Suprapubic skin (tissue), 4 donors: ENCODE results near the gene NR2E1. TPM values are rescaled to one million over a fixed set of nuclear protein-coding genes. Genes with fewer than 3 reads are reported as not detected.
A peak's percentile ranks its signal among the peaks of the same experiment; 100 is the strongest.

Experiments used
- DNase-seq, 2 donors: peaks; one replicate each; pipeline ENCODE4 v3.0.0-alpha.2; 2019; ENCODE audit warnings: low spot score in 2 of 2
- H3K27ac ChIP-seq: fragments of 200-600 bp; sonication (generic); one replicate; pipeline ENCODE4 v1.5.1; 2019
- H3K27me3 ChIP-seq: fragments of 200-600 bp; sonication (generic); one replicate; pipeline ENCODE4 v1.5.1; 2019
- H3K36me3 ChIP-seq: fragments of 200-600 bp; sonication (generic); one replicate; pipeline ENCODE4 v1.5.1; 2019
- H3K4me1 ChIP-seq: fragments of 200-600 bp; sonication (generic); one replicate; pipeline ENCODE4 v1.5.1; 2019
- H3K4me3 ChIP-seq: fragments of 200-600 bp; sonication (generic); one replicate; pipeline ENCODE4 v1.5.1; 2019; ENCODE audit warnings: mild to moderate bottlenecking
- H3K9me3 ChIP-seq: fragments of 200-600 bp; sonication (generic); one replicate; pipeline ENCODE4 v1.5.1; 2019
- CTCF ChIP-seq, 2 donors: fragments of 200-600 bp in 1 of 2; fragments of 450-650 bp in 1 of 2; sonication (generic) in 1 of 2; IDR thresholded peaks; one replicate each; pipeline ENCODE4 v1.5.1; 2016 to 2019; ENCODE audit warnings: antibody characterized with exemption in 2 of 2, mild to moderate bottlenecking in 1 of 2, moderate library complexity in 1 of 2
- EP300 ChIP-seq: sonication (generic); formaldehyde crosslinking; IDR thresholded peaks from one replicate; pipeline ENCODE4 v1.6.1; 2017; ENCODE audit warnings: antibody characterized with exemption
- POLR2A ChIP-seq, 2 donors: fragments of 450-650 bp; IDR thresholded peaks; one replicate each; pipeline ENCODE4 v1.6.1; 2017; ENCODE audit warnings: antibody characterized with exemption in 2 of 2, mild to moderate bottlenecking in 2 of 2, moderate library complexity in 2 of 2
- POLR2AphosphoS5 ChIP-seq, 3 donors: sonication (generic); formaldehyde crosslinking; IDR thresholded peaks; one replicate each; pipeline ENCODE4 v1.6.1; 2017; ENCODE audit warnings: antibody characterized with exemption in 3 of 3
- WGBS: methylation state at CpG from one replicate; pipeline ENCODE4 v1.1.5; 2018; 5-methylcytosine and 5-hydroxymethylcytosine counted together
- total RNA-seq, 4 donors: library from RNA; depleted of rRNA; stranded (reverse); fragments of >200 nt; gene quantifications; one replicate each; pipeline ENCODE4 v1.1.0, GENCODE V29; 2016

Gene NR2E1
- total RNA-seq, 4 donors from 2014 or later = 0.38 TPM; not detected in 3

- Histone ChIP-seq H3K4me3 (no peak overlapping the region), H3K9me3 (no peaks in the 10 kb centered on the region), H3K27ac (no peak overlapping the region), H3K4me1 (peaks cover 53% of the 10 kb centered on the region), H3K27me3 (peaks cover 100% of the 10 kb centered on the region), H3K36me3 (no peaks in the 10 kb centered on the region)
- 13% methylated on average over 3 of the region's 3 CpGs for WGBS
- TF ChIP-seq EP300 (no peak), POLR2A (IDR thresholded peaks at IDR 0.05) (no peak), POLR2AphosphoS5 (IDR thresholded peaks at IDR 0.05) (no peak), CTCF (IDR thresholded peaks at IDR 0.05) (no peak)
- DNase-seq = no peak
Measured at GRCh38 chr6:108161724-108162282, 4.0 kb upstream of the NR2E1 start.

- TF ChIP-seq EP300 (no peak), POLR2A (IDR thresholded peaks at IDR 0.05) (no peak), CTCF (IDR thresholded peaks at IDR 0.05) (no peak), POLR2AphosphoS5 (IDR thresholded peaks at IDR 0.05) (no peak)
- no peak overlapping the region for H3K4me3 ChIP-seq
- H3K27me3 ChIP-seq = peaks cover 100% of the 10 kb centered on the region
- H3K36me3 ChIP-seq = no peaks in the 10 kb centered on the region
- peaks cover 53% of the 10 kb centered on the region for H3K4me1 ChIP-seq
- no peaks in the 10 kb centered on the region for H3K9me3 ChIP-seq
- DNase-seq = no peak
- WGBS = 7% methylated on average over 6 of the region's 6 CpGs
- H3K27ac ChIP-seq = no peak overlapping the region
Measured at GRCh38 chr6:108163267-108163643, 2.6 kb upstream of the NR2E1 start.

GRCh38 chr6:108163644-108164542 is 1.9 kb upstream of the NR2E1 start:
- TF ChIP-seq POLR2A (IDR thresholded peaks at IDR 0.05) = no peak
- no peak for TF ChIP-seq CTCF (IDR thresholded peaks at IDR 0.05)
- TF ChIP-seq POLR2AphosphoS5 (IDR thresholded peaks at IDR 0.05) = no peak
- no peak for TF ChIP-seq EP300
- H3K4me3 ChIP-seq = no peak overlapping the region
- 10% methylated on average over 39 of the region's 41 CpGs for WGBS
- peaks cover 100% of the 10 kb centered on the region for H3K27me3 ChIP-seq
- no peaks in the 10 kb centered on the region for H3K36me3 ChIP-seq
- no peak for DNase-seq
- H3K9me3 ChIP-seq = no peaks in the 10 kb centered on the region
- H3K27ac ChIP-seq = no peak overlapping the region
- H3K4me1 ChIP-seq = peaks cover 60% of the 10 kb centered on the region

- Histone ChIP-seq H3K4me1 (peaks cover 65% of the 10 kb centered on the region), H3K27me3 (peaks cover 100% of the 10 kb centered on the region), H3K36me3 (no peaks in the 10 kb centered on the region), H3K4me3 (peak overlapping the region; percentile 35), H3K27ac (no peak overlapping the region), H3K9me3 (no peaks in the 10 kb centered on the region)
- WGBS = 2% methylated on average over 12 of the region's 17 CpGs
- no peak for TF ChIP-seq POLR2AphosphoS5 (IDR thresholded peaks at IDR 0.05)
- TF ChIP-seq CTCF (IDR thresholded peaks at IDR 0.05) = no peak
- no peak for TF ChIP-seq POLR2A (IDR thresholded peaks at IDR 0.05)
- TF ChIP-seq EP300 = no peak
- DNase-seq = no peak
Measured at GRCh38 chr6:108164543-108164814, 1.3 kb upstream of the NR2E1 start.

GRCh38 chr6:108164815-108165706 is 761 bp upstream of the NR2E1 start:
- peaks cover 70% of the 10 kb centered on the region for H3K4me1 ChIP-seq
- H3K36me3 ChIP-seq = no peaks in the 10 kb centered on the region
- no peak for TF ChIP-seq POLR2A (IDR thresholded peaks at IDR 0.05)
- TF ChIP-seq CTCF (IDR thresholded peaks at IDR 0.05) = no peak
- no peak for TF ChIP-seq EP300
- TF ChIP-seq POLR2AphosphoS5 (IDR thresholded peaks at IDR 0.05) = no peak
- peak overlapping the region; percentile 35 for H3K4me3 ChIP-seq
- 14% methylated on average over 4 of the region's 69 CpGs for WGBS
- DNase-seq = no peak
- peaks cover 100% of the 10 kb centered on the region for H3K27me3 ChIP-seq
- no peak overlapping the region for H3K27ac ChIP-seq
- no peaks in the 10 kb centered on the region for H3K9me3 ChIP-seq
